Caco-2 (cell line): Measurements from ENCODE around the gene PPP1R2. TPM values are rescaled to one million over a fixed set of nuclear protein-coding genes. Genes with fewer than 3 reads are reported as not detected.

Experiments
- BruUV-seq: library from RNA; stranded (reverse); fragments of 400-500 nt; replicated peaks from 2 replicates; lab custom pipeline; 2021; lab: Mats Ljungman, UMichigan
- CTCF ChIA-PET: fragments of 300-600 bp; sonication (Branson Sonifier 250); formaldehyde crosslinking; loops from one replicate; lab custom pipeline; 2022; ENCODE audit warnings: antibody characterized with exemption; lab: Charles Lee
- POLR2A ChIA-PET: fragments of 300-600 bp; sonication (Branson Sonifier 250); formaldehyde crosslinking; loops from one replicate; lab custom pipeline; 2022; ENCODE audit warnings: antibody characterized with exemption; lab: Charles Lee
- DNase-seq, 2 experiments: peaks; one replicate each; pipeline versions ENCODE4 v3.0.0 to v3.0.0-alpha.2; 2020 to 2022
- H3K27me3 ChIP-seq: replicated peaks from 2 replicates; pipeline ENCODE4 v1.6.0; 2011; ENCODE audit warnings: low read length; ENCODE audit not compliant: control insufficient read depth, insufficient read depth
- H3K36me3 ChIP-seq: 2 replicates; pipeline ENCODE4 v1.5.1; 2011; ENCODE audit warnings: low read length; ENCODE audit not compliant: control insufficient read depth, insufficient read depth
- H3K4me1 ChIP-seq: fragments of 250-450 bp; sonication (Bioruptor Pico); 2 replicates; pipeline ENCODE4 v1.5.1; 2020; ENCODE audit warnings: mild to moderate bottlenecking
- H3K4me3 ChIP-seq: 2 replicates; pipeline ENCODE4 v1.5.1; 2011; ENCODE audit warnings: low read depth, mild to moderate bottlenecking, control low read depth, low read length
- H3K9me3 ChIP-seq: fragments of 250-450 bp; sonication (Bioruptor Pico); 2 replicates; pipeline ENCODE4 v1.5.1; 2020; ENCODE audit warnings: mild to moderate bottlenecking, moderate library complexity
- H3K27ac Mint-ChIP-seq: one replicate; pipeline ENCODE4 v1.8.0; 2022; ENCODE audit warnings: mixed read lengths; ENCODE audit not compliant: unreplicated experiment
- H3K27me3 Mint-ChIP-seq: one replicate; pipeline ENCODE4 v1.8.0; 2022; ENCODE audit warnings: mixed read lengths; ENCODE audit not compliant: insufficient read depth, unreplicated experiment
- H3K36me3 Mint-ChIP-seq: one replicate; pipeline ENCODE4 v1.8.0; 2022; ENCODE audit warnings: mild to moderate bottlenecking, mixed read lengths; ENCODE audit not compliant: insufficient read depth, unreplicated experiment
- H3K4me1 Mint-ChIP-seq: one replicate; pipeline ENCODE4 v1.8.0; 2022; ENCODE audit warnings: low read depth, mixed read lengths; ENCODE audit not compliant: unreplicated experiment
- H3K4me3 Mint-ChIP-seq: one replicate; pipeline ENCODE4 v1.8.0; 2022; ENCODE audit warnings: mild to moderate bottlenecking, moderate library complexity, mixed read lengths; ENCODE audit not compliant: unreplicated experiment
- H3K9me3 Mint-ChIP-seq: one replicate; pipeline ENCODE4 v1.8.0; 2022; ENCODE audit warnings: mixed read lengths; ENCODE audit not compliant: unreplicated experiment
- CTCF ChIP-seq, 2 experiments: fragments of 200-600 bp in 1 of 2; IDR thresholded peaks; 1 replicate in 1 of 2; 2 replicates in 1 of 2; pipeline versions ENCODE4 v1.5.1 to v1.8.0; 2011 to 2022; ENCODE audit warnings: antibody characterized with exemption in 1 of 2, control low read depth in 1 of 2, inconsistent platforms in 1 of 2, low read depth in 1 of 2, low read length in 1 of 2, mild to moderate bottlenecking in 1 of 2, moderate library complexity in 1 of 2; ENCODE audit not compliant: insufficient read depth in 1 of 2, severe bottlenecking in 1 of 2, unreplicated experiment in 1 of 2
- intact Hi-C: fragments of 100-400 bp; cut with micrococcal nuclease; formaldehyde crosslinking; loops from one replicate; pipeline ENCODE4 v1.10.0; 2022; ENCODE audit not compliant: unreplicated experiment
- total RNA-seq: library from RNA; stranded (reverse); gene quantifications from 2 replicates; pipeline ENCODE4 v1.2.3, GENCODE V29; 2022

PPP1R2 gene
- total RNA-seq, 1 experiment from 2014 or later = 150 TPM

- TF ChIP-seq CTCF (IDR thresholded peaks at IDR 0.05; ENCODE audit: insufficient read depth in 1 of 2, low read depth in 1 of 2, low read length in 1 of 2, severe bottlenecking in 1 of 2, unreplicated experiment in 1 of 2) = no peak
- BruUV-seq = no TSS peak
- Mint-ChIP-seq H3K27me3 (no peaks in the 10 kb centered on the region), H3K4me1 (peaks cover 8% of the 10 kb centered on the region), H3K27ac (peak overlapping the region; percentile 56), H3K9me3 (no peaks in the 10 kb centered on the region), H3K4me3 (no peak overlapping the region), H3K36me3 (peaks cover 6% of the 10 kb centered on the region)
- intact Hi-C loops = no loop called here
- ChIA-PET POLR2A (interaction anchor here (0.7 to 1.0 kb wide), 3 partner anchors 36 to 1460 kb away, joined by 3 to 5 read pairs (median 3); partner anchors contain the start of gene PPP1R2), CTCF (interaction anchor here (0.6 kb wide), 1 partner anchor 127 kb away, joined by 5 read pairs; no protein-coding TSS in a partner anchor)
- Histone ChIP-seq H3K27me3 (no peaks in the 10 kb centered on the region), H3K9me3 (peaks cover 27% of the 10 kb centered on the region), H3K4me1 (peaks cover 61% of the 10 kb centered on the region), H3K36me3 (no peaks in the 10 kb centered on the region), H3K4me3 (no peak overlapping the region)
- DNase-seq = peak; percentile 16 to 67
Observed at GRCh38 chr3:195584543-195584870, 41.4 kb upstream of the PPP1R2 start.

- Histone ChIP-seq H3K9me3 (peaks cover 22% of the 10 kb centered on the region), H3K4me1 (peaks cover 56% of the 10 kb centered on the region), H3K4me3 (no peak within 1 kb of the TSS), H3K27me3 (no peaks in the 10 kb centered on the region), H3K36me3 (no peaks in the 10 kb centered on the region)
- H3K36me3 Mint-ChIP-seq = peaks cover 6% of the 10 kb centered on the region
- no peaks in the 10 kb centered on the region for H3K9me3 Mint-ChIP-seq
- H3K27me3 Mint-ChIP-seq = no peaks in the 10 kb centered on the region
- ChIA-PET CTCF (interaction anchor here (0.6 to 0.8 kb wide), 3 partner anchors 26 to 313 kb away, joined by 3 to 5 read pairs (median 4); partner anchors contain the start of gene XXYLT1), POLR2A (interaction anchor here (0.6 to 1.0 kb wide), 4 partner anchors 35 to 1460 kb away, joined by 3 to 7 read pairs (median 4); partner anchors contain the start of gene PPP1R2)
- H3K27ac Mint-ChIP-seq = peak within 1 kb of the TSS; percentile 56
- no peak for TF ChIP-seq CTCF (IDR thresholded peaks at IDR 0.05; ENCODE audit: insufficient read depth in 1 of 2, low read depth in 1 of 2, low read length in 1 of 2, severe bottlenecking in 1 of 2, unreplicated experiment in 1 of 2)
- peaks cover 8% of the 10 kb centered on the region for H3K4me1 Mint-ChIP-seq
- intact Hi-C loops = no loop called here
- H3K4me3 Mint-ChIP-seq = peak within 1 kb of the TSS; percentile 53
- peak; percentile 55 to 76 for DNase-seq
- BruUV-seq = no TSS peak
Observed at GRCh38 chr3:195583831-195584542, 40.9 kb upstream of the PPP1R2 start, which contains the start of gene APOD. Gene APOD, minus strand, starts transcription at chr3:195583940. Its CDS starts 4,479 bp downstream, at chr3:195579461.

GRCh38 chr3:195582947-195583346, 39.8 kb upstream of the PPP1R2 start:
- peaks cover 11% of the 10 kb centered on the region for H3K9me3 ChIP-seq
- peaks cover 46% of the 10 kb centered on the region for H3K4me1 ChIP-seq
- Mint-ChIP-seq H3K4me3 (no peak overlapping the region), H3K27ac (no peak overlapping the region), H3K4me1 (peaks cover 8% of the 10 kb centered on the region), H3K9me3 (no peaks in the 10 kb centered on the region), H3K27me3 (no peaks in the 10 kb centered on the region), H3K36me3 (peaks cover 6% of the 10 kb centered on the region)
- intact Hi-C loops = no loop called here
- TF ChIP-seq CTCF (IDR thresholded peaks at IDR 0.05; ENCODE audit: insufficient read depth in 1 of 2, low read depth in 1 of 2, low read length in 1 of 2, severe bottlenecking in 1 of 2, unreplicated experiment in 1 of 2) = no peak
- H3K4me3 ChIP-seq = no peak overlapping the region
- no peaks in the 10 kb centered on the region for H3K27me3 ChIP-seq
- ChIA-PET POLR2A (no interaction called here), CTCF (interaction anchor here (0.6 to 0.7 kb wide), 2 partner anchors 29 to 660 kb away, joined by 3 read pairs; no protein-coding TSS in a partner anchor)
- BruUV-seq = no TSS peak
- no peak for DNase-seq
- H3K36me3 ChIP-seq = no peaks in the 10 kb centered on the region
